Germinal center (tissue), 1 donor: ENCODE measurements around the gene CCRL2.
"Not testable (repeated sequence)": the region's sequence is repeated elsewhere in the genome, so short reads cannot be mapped to it uniquely, and the experiment has no call there.

Source experiments
- DNase-seq: peaks from one replicate; pipeline ENCODE4 v3.0.0; 2012; ENCODE audit warnings: mixed read lengths, low spot score

CCRL2 gene

DNA sequence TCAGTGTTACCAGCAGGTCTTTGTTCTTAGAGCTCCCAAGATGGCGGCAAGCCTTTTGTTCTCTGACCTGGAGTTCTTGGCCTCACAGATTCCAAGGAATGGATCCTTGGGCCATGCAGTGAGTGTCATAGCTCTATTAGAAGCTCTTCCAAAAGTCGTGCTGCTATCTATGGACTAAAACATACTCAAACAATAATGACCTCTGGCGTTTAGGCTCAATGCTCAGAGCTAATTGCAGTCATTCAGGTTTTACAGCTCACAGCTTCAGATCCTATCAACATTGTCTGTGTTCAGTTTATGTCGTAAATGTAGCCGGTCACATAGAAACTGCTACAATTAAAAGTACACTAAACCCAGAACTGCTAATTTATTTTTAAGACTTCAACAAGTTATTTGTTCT, 22.2 kb downstream of the CCRL2 start:
- DNase-seq, result no peak

DNA sequence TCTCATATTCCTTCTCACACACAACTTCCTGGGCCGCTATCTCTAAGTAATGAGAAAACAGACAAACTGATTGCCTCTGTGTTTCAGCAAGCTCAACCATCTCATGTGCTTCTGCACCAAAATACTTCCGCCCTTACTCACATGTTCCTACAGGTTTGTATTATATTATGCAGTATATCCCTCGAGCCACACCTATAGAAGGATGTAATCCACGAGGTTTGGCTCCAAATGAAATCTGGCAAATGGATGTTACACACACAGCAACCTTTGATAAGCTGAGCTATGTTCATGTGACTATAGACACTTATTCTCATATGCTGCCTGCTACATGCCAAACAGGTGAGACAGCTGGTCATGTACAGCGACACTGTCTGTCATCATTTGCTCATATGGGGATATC, 22.6 kb downstream of the CCRL2 start:
- no peak for DNase-seq

DNA sequence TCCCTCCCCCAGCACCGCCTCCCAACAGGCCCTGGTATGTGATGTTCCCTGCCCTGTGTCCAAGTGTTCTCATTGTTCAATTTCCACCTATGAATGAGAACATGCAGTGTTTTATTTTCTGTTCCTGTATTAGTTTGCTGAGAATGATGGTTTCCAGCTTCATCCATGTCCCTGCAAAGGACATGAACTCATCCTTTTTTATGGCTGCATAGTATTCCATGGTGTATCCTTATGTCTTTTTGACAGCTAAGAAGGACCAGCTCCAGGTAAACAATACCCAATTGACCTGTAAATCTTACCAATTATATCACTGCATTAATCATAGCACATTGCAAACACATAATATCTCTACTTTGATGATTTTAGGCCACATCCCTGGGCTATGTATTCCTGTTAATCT, 23.8 kb downstream of the CCRL2 start:
- not testable (repeated sequence) for DNase-seq

GRCh38 chr3:46431905-46432304, 24.8 kb downstream of the CCRL2 start:
- not testable (repeated sequence) for DNase-seq

DNA sequence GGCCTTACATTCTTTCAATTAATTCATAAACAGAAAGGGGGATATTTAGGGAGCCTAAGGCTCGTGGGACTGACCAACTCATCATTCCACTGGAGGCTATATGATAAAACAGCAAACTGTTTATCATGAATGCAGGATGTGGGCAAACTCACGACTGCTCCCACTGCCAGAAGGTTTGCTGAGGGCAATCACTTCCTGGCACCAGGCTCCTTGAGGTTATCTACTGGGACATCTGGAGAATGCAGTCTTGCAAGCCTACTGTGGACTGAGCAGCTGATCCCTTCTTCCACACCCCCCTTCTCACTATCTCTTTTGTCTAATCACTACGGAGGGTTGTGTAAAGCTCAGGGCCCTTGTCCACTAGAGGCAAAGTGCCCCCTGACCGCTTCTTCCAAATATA, 26.1 kb downstream of the CCRL2 start:
- DNase-seq, result not testable (repeated sequence)

DNA sequence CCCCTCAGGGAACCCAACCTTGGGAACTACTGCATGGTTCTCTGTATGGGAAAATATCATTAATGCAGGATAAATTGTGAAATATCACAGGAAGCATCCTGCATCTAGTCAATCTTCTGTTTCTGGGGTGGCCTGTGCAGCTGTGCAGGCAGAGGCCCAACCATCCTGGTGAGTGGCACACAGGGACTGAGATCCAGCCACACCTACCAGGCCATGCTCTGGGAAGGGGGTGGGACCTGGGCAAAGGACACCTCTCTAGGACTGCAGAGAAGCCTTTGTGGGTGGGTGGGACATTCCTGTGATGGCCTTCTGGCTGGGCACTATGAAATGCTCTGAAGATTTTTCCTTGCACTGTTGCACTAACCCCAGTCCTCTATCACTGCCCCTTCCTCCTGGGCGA, 26.8 kb downstream of the CCRL2 start:
- no peak for DNase-seq

DNA sequence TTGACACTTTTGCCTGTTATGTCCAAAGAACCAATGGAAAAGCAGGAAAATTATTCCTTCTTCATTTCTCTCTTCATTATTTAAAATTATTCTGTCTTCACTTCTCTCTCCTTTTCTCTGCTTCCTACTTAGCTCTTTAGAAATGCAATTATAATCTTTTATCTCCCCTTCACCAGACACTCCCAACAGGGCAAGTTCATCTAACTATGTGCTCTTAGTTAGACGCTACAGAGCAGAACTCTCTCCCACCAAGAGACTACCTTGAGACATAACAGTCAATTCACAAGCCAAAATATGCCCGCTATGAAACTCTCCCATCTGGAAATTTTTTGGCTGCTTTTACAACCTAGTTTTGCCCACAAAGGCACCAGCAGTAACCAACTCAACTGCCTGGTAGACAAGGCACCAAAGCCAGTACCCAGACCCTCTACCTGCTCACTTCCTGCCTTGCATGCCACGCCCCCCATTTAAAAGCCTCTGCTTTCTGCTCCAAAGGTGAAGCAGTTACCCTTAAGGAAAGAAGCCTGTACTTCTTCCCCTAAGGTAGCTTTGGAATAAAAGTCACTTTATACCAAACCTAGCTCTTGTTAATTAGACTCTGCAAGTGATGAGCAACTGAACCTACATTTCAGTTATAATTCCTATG, 28.1 kb downstream of the CCRL2 start:
- no peak for DNase-seq

DNA sequence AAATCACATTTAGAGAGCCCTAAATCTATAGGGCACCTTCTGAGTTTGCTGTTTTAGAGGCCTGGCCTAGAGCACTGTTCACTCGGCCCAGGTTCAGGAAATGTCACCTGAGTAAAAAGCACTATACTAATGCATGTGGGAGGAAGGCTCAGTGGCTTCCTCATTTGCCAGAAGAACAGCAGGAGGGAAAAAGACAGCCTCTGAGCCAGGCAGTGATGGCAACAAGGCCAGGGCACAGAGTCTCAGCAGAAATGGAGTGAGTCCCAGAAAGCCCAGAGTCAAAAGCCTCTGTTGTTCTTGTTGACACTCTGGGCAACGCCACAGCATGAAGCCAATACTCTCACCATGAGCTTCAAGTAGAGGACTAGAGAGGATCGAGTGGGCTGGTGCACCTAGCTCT, 31.8 kb downstream of the CCRL2 start:
- DNase-seq, result no peak

- peak; percentile 21 for DNase-seq
Measured at GRCh38 chr3:46440531-46441294, 33.7 kb downstream of the CCRL2 start.

DNA sequence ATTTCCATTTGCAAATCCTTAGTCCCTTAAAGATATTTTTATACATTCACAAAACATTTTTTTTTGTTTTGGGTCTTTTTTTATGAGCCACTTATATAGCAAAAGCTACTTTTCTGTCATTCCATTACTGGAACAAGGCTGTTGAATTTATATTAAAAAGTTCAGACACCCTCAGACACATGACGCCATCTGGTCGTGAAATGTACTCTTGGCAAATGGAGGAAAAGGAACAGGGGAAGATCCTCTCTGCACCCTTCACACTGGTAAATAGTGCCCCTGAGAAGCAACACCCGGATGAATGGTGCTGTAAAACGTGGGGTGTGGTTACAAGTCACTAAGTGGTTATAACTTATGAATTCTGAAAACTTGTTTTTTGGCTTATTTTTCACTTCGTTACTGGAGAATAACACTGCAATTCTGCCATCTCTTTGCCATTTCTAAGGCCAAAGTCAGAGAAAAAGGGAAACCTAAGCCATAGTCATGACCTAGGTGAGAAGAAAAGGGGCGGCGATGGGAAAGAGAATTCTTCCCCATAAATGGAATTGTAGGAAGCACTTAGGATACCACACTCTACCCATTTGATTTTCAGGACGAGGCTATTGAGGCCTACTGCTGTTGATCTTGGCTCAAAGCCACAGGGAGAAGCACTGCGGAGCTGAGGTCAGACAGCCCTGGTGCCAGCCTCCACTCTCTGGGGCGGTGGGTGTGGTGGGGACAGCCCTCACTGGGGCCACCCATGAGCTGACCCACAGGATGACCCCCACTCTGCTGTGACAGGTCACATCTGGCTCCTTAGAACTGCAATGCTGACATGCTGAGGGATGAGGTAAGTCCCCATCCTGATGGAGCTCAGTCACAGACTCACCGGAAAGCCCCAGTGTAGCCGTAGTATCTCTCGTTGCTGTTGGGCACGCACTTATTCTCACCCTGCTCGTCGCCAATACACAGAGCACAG, 35.8 kb downstream of the CCRL2 start:
- no peak for DNase-seq

- DNase-seq, result no peak
Measured at GRCh38 chr3:46447228-46447985, 40.3 kb downstream of the CCRL2 start.

DNA sequence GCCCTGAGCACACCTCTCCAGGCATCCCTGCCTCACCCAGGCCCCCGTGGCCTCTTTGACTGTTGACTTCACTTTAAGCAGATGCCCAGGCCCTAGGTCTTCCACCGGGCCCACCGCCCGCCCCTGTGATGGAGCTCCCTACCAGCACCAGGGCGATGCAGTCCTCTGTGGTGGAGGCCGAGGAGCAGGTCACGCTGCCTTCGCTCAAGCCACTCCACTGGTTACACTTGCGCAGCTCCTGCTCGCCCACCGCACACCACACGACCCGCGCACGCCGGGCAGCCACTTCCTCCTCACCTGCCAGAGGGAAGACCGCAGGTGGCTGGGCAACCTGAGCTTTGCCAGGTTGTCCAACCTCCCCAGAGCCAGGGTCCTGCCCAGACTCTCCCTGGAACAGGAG, 41.7 kb downstream of the CCRL2 start:
- DNase-seq, result no peak

DNA sequence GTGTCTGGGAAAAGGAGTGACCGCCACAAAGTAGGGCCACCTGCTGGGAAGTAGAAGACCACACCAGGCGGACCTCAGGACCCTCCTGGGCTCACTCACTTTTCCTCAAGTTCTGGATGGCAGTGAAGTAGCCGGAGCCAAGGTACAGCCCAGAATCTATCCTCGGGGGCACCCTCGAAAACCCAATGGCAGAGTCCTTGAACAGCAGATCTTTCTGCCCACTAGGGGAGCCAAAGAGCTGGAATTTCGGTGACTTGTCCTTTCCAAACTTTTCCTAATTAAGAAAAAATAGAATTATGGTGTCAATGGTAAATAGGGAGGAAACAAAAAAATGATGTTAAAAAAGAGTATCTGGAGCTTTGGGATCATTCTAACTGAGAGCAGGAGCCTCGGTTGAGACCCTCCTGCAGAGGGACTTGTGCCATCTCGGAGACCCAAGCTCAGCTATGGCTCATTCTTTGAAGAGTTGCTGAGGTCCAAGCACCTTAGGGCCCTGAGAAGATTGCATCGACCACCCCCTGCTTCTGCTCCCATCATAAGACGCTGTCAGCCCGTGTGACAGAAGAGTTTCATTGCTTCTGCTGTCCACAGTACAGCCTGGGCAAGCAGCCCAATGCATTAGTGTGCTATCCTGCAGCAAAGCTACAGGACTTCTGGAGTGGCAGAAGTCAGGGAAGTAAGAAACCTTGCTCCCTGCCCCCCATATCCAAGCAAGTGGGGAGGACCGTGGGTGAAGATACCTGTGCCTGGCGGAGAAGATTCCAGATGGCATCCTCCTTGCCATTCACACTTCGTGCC, 42.9 kb downstream of the CCRL2 start:
- peak; percentile 32 for DNase-seq

DNA sequence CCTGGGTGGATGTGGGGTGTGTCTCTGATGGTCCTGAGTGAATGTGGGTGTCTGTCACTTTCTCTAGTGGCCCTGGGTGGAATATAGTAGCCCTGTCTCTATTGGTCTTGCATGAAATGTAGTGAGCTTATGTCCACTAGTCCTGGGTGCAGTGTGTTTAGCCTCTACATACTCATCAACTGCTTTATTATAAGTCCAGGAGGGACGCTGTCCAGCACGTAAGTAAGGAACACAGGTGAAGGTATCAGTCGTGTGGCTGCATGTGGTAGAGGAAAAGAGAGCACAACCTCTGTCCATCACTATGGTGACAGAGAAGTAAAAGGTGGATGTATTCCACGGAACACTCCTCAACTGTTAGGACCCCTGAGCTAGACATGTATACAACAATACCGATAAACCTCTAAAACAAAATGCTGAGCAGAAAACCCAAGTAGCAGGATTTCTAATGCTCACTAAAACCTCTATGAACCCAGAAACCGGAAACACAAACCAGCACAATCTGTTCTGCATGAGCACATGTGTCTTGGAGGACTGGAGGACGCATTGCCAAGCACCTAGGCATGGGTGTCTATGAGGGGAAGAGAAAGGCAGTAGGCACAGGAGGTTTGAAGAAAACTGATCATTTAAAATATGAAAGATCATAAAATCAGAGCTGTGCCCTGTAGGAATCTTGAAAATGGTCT, 46.6 kb downstream of the CCRL2 start:
- DNase-seq, result no peak

- no peak for DNase-seq
Measured at GRCh38 chr3:46454209-46454595, 47.1 kb downstream of the CCRL2 start.

DNA sequence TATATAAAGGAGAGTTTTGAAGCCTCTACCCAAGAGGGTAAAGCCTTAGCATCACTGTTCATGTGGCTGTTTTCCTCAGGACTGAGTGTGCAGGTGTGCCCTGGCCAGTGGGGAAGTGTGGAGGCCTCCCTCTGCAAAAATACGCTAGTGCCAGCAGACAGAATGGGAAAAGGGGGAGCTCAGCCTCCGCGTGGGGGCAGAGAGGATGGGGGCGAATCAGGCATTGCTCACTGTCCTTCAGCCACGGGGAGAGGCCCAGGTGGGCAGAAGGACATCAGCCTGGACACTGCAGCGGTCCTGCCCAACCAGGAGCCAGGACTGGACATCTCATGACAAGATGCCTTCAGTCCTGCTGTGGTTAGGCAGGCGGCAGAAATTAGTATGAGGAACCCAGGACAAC, 47.5 kb downstream of the CCRL2 start:
- DNase-seq, result no peak

DNA sequence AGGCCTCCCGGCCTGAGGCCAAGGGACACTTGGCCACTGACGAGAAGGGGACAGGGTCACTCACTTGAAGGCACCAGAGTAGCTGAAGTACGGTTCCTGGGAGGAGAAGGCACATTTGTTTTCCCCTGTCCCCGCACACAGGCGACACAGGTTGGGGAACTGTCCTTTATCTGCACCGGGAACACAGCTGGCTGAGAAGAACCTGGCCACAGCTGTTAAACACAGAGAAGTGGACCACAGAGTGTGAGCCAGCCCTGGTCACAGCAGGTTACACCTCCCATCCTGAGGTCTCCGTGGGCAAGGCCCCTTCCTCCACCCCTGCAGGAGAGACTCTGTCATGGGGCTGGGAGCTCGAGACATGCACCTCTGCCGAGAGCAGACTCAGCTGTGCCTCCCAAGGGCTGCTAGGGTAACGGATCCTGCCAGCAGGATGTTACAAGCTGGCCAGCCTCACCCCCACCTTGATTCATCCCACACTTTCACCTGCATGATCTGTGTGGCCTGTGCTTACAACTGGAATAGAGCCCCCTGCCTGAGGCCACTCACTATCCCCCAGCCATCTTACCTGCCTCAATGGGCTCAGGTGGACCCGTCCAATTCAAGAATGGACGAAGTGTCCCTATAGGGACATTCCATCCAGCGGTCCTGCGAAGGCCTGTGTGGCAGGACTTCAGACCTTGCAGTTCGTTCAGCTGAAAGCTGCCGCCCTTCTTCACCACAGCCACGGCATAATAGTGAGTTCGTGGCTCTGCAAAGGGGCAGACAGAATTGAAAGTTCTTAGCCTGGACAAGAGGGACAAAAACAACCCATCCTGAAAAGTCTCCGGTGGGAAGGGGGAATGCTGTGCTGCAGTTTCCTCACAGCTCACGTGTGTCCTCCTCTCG, 48.4 kb downstream of the CCRL2 start:
- DNase-seq, result no peak

DNA sequence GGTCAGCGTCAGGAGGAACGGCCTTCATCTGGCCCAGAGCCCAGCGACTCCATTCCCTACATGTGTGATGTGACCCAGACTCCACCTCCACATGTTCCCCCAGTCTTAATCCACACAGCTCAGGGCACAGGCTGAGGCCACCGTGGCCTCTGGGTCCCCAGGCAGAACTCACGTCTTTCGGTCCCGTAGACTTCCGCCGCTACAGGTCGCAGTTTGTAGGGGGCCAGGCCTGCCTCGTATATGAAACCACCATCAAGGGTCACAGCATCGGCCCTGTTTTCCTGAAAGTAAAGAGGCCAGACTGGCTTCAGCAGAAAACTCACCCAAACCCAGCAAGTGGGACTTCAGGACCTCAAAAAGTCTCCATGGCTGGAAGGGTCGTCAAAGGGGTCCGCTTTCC, 49.1 kb downstream of the CCRL2 start:
- DNase-seq, result no peak
